ENCODE data around the gene RXFP3.
"Not testable (repeated sequence)": the region's sequence is repeated elsewhere in the genome, so short reads cannot be mapped to it uniquely, and the experiment has no call there.

The RXFP3 gene

GRCh38 chr5:33936004-33936380 is 194 bp upstream of the RXFP3 start:
- peak; percentile 69 for DNase-seq

DNA sequence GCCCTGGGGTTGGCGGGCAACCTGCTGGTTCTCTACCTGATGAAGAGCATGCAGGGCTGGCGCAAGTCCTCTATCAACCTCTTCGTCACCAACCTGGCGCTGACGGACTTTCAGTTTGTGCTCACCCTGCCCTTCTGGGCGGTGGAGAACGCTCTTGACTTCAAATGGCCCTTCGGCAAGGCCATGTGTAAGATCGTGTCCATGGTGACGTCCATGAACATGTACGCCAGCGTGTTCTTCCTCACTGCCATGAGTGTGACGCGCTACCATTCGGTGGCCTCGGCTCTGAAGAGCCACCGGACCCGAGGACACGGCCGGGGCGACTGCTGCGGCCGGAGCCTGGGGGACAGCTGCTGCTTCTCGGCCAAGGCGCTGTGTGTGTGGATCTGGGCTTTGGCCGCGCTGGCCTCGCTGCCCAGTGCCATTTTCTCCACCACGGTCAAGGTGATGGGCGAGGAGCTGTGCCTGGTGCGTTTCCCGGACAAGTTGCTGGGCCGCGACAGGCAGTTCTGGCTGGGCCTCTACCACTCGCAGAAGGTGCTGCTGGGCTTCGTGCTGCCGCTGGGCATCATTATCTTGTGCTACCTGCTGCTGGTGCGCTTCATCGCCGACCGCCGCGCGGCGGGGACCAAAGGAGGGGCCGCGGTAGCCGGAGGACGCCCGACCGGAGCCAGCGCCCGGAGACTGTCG is 976 bp downstream of the RXFP3 start:
- no peak for DNase-seq

DNA sequence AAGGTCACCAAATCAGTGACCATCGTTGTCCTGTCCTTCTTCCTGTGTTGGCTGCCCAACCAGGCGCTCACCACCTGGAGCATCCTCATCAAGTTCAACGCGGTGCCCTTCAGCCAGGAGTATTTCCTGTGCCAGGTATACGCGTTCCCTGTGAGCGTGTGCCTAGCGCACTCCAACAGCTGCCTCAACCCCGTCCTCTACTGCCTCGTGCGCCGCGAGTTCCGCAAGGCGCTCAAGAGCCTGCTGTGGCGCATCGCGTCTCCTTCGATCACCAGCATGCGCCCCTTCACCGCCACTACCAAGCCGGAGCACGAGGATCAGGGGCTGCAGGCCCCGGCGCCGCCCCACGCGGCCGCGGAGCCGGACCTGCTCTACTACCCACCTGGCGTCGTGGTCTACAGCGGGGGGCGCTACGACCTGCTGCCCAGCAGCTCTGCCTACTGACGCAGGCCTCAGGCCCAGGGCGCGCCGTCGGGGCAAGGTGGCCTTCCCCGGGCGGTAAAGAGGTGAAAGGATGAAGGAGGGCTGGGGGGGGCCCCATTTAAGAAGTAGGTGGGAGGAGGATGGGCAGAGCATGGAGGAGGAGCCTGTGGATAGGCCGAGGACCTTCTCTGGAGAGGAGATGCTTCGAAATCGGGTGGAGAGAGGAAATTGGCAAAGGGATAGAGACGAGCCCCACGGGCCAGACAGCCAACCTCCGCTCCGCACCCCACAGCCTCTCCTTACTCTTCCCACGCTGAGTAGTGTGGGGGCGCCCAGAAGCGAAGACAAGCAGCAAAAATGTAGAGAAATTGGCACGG is 1.7 kb downstream of the RXFP3 start:
- DNase-seq = no peak

DNA sequence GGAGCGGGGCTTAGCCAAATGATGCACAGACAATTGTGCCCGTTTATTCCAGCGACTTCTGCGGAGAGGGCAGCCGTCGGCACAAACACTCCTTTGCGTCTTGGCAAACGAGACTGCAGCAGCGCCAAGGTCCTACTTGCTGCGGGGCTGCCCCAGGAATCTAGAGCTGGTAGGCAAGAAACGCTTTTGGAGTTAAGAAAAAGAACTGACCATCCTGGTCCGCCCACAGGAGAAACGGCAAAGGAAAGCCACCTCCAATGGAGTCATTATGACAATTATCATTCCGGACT is 2.3 kb downstream of the RXFP3 start:
- no peak for DNase-seq

- peak; percentile 44 for DNase-seq
Observed at GRCh38 chr5:33938881-33939280, 2.7 kb downstream of the RXFP3 start.

DNA sequence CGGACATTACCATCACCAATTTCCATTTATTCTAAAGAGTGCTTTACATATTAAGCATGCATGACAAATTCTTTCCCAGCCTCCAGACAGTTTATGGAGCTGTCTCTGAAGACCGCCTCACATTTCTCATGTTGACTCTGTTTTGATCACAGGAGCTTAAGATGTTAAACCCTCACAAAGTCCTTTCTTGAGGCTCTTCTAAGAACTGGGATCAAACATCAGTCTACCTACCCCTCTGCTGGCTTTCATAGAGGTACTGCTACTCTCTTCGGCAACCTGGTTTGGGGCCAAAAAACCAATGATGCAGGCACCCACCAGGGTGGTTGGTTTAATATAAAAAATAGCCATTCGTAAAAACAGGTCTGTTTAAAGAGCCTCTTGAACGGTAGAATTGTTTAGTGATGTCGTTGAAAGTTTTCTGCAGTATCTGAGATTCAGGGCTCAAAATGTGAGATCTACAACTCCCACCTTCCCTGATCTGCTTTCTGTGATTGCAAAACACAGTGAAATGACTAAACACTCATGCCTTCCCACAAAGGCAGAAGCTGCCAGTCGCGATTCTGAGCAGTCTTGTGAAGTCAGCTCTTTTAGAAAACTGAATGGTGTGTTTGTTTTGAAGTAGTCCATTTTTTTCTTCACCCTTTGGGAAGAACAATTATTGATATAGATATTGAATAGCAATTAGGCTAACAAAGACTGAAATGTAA is 3.5 kb downstream of the RXFP3 start:
- DNase-seq = no peak

DNA sequence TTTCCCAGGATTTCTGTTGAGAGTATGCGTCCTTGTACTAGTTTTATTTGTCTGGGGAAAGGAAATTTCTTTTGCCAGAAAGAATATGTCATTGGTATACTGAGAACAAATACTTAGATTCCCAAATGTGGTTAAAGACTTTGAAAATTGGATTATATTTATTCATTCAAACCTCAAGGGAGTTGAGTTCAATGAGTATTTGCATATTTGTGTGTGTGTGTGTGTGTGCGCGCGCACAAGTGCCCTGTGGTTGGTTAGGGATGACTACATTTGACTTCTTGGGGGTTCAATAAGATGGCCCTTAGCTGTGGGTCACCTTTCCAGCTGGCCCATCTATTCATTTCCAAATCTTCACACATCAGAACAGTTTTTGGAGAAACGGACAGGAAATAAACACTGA is 4.9 kb downstream of the RXFP3 start:
- no peak for DNase-seq

- no peak for DNase-seq
Observed at GRCh38 chr5:33944543-33945132, 8.5 kb downstream of the RXFP3 start.

- DNase-seq = not testable (repeated sequence)
Observed at GRCh38 chr5:33952175-33952574, 16.0 kb downstream of the RXFP3 start.

GRCh38 chr5:33957577-33958150 is 21.5 kb downstream of the RXFP3 start:
- DNase-seq = no peak

DNA sequence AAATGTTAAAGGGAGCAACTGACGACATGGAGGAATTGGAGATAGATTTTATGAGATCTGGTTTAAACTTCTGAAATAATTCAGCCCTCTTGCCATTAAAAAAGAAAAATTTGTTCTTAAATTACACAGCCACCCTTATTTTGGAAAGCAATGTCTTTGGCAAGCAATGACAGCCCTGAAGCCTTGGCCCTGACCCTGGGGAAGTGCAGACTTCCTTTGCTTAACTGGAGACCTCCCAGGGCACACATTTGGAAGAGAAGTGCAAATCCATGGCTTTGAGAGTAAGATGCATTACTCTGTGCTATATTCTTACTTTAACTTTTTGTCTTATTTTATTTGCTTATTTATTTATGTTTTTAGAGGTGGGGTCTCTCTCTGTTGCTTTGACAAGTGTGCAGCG is 22.0 kb downstream of the RXFP3 start:
- DNase-seq = no peak

- DNase-seq = no peak
Observed at GRCh38 chr5:33964132-33964700, 28.0 kb downstream of the RXFP3 start.

- DNase-seq = peak; percentile 67
Observed at GRCh38 chr5:33966805-33967204, 30.6 kb downstream of the RXFP3 start.

- DNase-seq = peak; percentile 93
Observed at GRCh38 chr5:33968211-33969005, 32.2 kb downstream of the RXFP3 start.

GRCh38 chr5:33969572-33970452 is 33.6 kb downstream of the RXFP3 start:
- peak; percentile 57 for DNase-seq

- no peak for DNase-seq
Observed at GRCh38 chr5:33973271-33973670, 37.1 kb downstream of the RXFP3 start.

DNA sequence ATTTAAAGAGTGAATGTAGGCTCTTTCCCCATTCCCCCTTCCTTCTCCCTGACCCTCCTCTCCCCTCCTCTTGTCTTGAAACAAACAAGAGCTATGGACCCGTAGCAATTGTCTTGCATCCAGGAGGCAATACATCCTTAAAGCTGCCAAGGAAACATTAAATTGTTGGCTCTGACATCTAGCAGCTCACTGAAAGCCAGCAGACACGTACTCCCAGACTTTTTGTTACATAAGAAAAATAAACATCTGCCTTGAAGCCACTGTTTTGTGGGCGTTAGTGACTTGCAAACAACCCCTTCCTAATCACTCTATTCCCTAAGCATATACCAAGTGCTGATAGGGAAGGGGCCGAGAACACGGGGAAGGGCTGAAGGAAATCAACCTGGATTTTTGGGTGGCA is 39.7 kb downstream of the RXFP3 start:
- DNase-seq = no peak

DNA sequence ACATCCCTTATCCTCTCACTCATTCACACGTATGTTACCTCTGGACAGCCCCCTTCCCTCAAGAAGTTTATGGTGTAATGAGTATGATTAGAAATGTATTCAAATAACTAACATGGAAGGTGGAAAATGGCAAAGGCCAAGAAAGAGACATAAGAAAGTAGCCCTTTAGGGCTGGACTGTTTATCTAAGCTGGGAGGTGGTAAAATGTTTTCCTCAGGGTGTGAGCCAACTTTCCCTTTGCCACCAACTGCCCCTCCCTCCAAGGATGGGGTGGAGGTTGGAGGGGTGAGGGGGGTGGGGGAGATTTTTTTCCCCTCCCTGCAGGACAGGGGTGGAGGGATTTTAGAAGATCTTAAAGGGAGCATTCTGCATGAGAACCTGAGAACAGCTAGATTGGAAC is 40.1 kb downstream of the RXFP3 start:
- no peak for DNase-seq

DNA sequence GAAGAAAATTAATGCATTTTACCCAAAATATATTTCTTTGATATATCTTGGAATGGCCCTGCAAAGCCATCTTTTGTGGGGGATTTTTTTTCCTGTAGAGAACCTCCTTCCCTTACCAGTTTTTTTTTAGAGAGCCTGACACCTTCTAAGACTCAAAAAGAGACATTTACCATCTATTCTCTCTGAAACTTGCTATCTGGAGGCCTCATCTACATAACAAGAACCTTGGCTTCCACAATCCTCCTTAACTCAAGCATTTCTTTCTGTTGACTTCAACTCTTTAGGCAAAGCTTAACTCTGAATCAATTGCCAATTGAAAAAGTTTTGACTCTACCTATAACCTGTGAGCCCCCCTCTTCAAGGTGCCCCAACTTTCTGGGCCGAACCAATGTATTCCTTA is 42.1 kb downstream of the RXFP3 start:
- no peak for DNase-seq

DNA sequence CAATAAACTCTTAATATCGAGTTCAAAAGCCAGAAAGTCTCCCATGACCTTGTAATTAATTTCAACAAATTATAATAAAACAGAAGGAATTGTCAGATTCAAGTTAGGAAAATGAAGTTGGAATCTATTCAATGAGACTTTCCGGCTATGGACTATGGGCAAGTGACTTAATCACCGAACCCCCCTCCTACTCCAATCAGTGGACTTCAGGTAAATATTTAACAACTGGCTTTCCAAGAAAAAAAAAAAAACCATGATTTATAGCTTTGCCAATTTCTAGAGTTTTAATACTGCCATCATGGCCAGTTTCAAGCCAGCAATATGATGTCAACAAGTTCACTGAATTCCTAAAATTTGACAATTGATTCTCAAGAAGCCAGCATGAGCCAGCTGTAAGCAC is 43.8 kb downstream of the RXFP3 start:
- no peak for DNase-seq
